ENCODE measurements around the gene ATP8A2. TPM values are rescaled to one million over a fixed set of nuclear protein-coding genes. Genes with fewer than 3 reads are reported as not detected.

The ATP8A2 gene
- total RNA-seq, 1 donor from 2014 or later = not detected

- TF ChIP-seq CTCF (IDR thresholded peaks at IDR 0.05; ENCODE audit: insufficient read depth, low read length, severe bottlenecking) = no peak
- H3K4me3 ChIP-seq (ENCODE audit: low read depth, low read length) = no peak overlapping the region
- FAIRE-seq (peak; percentile 23), DNase-seq (ENCODE audit: low read depth) (no peak)
- H3K36me3 ChIP-seq (ENCODE audit: control insufficient read depth, insufficient read depth, low read length) = no peaks in the 10 kb centered on the region
- H3K27me3 ChIP-seq (ENCODE audit: control insufficient read depth, insufficient read depth, low read length) = no peaks in the 10 kb centered on the region
Measured at GRCh38 chr13:25490236-25490635, 118.5 kb downstream of the ATP8A2 start.

GRCh38 chr13:25493931-25494640, 122.3 kb downstream of the ATP8A2 start:
- H3K4me3 ChIP-seq (ENCODE audit: low read depth, low read length) = no peak overlapping the region
- FAIRE-seq (no peak), DNase-seq (ENCODE audit: low read depth) (no peak)
- no peaks in the 10 kb centered on the region for H3K27me3 ChIP-seq (ENCODE audit: control insufficient read depth, insufficient read depth, low read length)
- H3K36me3 ChIP-seq (ENCODE audit: control insufficient read depth, insufficient read depth, low read length) = no peaks in the 10 kb centered on the region
- no peak for TF ChIP-seq CTCF (IDR thresholded peaks at IDR 0.05; ENCODE audit: insufficient read depth, low read length, severe bottlenecking)

DNA sequence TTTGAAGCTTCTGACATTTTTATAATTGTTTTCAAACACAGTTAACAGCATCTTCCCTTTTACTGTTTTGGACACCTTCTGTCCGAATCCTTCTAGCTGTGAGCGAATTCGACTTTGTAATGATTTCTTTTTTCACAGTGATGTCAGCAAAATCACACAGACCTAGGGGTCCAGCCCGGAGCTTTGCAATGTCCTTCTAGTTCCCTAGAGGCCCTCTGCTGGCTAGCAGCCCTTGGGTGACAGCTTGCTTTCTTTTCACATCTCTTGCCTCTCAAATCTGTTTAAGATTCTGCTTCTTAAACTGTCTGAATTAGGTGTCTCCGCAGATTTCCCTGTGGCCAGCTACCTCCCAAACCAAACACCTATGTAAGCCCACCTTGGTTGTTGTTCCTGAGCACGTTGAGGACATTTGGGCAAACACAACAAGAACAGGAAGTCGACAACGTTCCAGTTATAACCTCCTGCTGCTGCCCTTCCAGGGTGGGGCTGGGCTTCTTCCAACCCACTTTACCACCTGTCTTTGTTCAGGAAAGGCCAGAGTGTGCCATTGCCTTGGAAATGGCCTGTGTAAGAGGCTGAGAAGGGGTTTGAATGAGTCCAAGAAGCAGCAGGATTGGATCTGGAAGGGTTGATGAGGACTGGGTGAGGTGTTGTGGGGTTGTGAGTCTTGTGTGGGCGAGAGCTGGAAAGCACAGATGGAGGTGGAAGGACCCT, 123.1 kb downstream of the ATP8A2 start:
- H3K4me3 ChIP-seq (ENCODE audit: low read depth, low read length) = no peak overlapping the region
- no peaks in the 10 kb centered on the region for H3K27me3 ChIP-seq (ENCODE audit: control insufficient read depth, insufficient read depth, low read length)
- DNase-seq (ENCODE audit: low read depth) (no peak), FAIRE-seq (no peak)
- TF ChIP-seq CTCF (IDR thresholded peaks at IDR 0.05; ENCODE audit: insufficient read depth, low read length, severe bottlenecking) = no peak
- H3K36me3 ChIP-seq (ENCODE audit: control insufficient read depth, insufficient read depth, low read length) = no peaks in the 10 kb centered on the region

- Histone ChIP-seq H3K4me3 (ENCODE audit: low read depth, low read length) (no peak overlapping the region), H3K36me3 (ENCODE audit: control insufficient read depth, insufficient read depth, low read length) (no peaks in the 10 kb centered on the region), H3K27me3 (ENCODE audit: control insufficient read depth, insufficient read depth, low read length) (no peaks in the 10 kb centered on the region)
- no peak for DNase-seq (ENCODE audit: low read depth)
- FAIRE-seq = no peak
- TF ChIP-seq CTCF (IDR thresholded peaks at IDR 0.05; ENCODE audit: insufficient read depth, low read length, severe bottlenecking) = no peak
Measured at GRCh38 chr13:25501231-25501630, 129.5 kb downstream of the ATP8A2 start.

- no peak for TF ChIP-seq CTCF (IDR thresholded peaks at IDR 0.05; ENCODE audit: insufficient read depth, low read length, severe bottlenecking)
- no peaks in the 10 kb centered on the region for H3K27me3 ChIP-seq (ENCODE audit: control insufficient read depth, insufficient read depth, low read length)
- no peak for DNase-seq (ENCODE audit: low read depth)
- FAIRE-seq = peak; percentile 7
- no peak overlapping the region for H3K4me3 ChIP-seq (ENCODE audit: low read depth, low read length)
- no peaks in the 10 kb centered on the region for H3K36me3 ChIP-seq (ENCODE audit: control insufficient read depth, insufficient read depth, low read length)
Measured at GRCh38 chr13:25502031-25502430, 130.3 kb downstream of the ATP8A2 start.
